ENCODE measurements around the gene RPTOR. TPM values are rescaled to one million over a fixed set of nuclear protein-coding genes. Genes with fewer than 3 reads are reported as not detected.

The RPTOR gene
- total and polyA plus RNA-seq, 2 donors (not counting 1 experiment from before 2014, with no cell fraction given): 6.7 to 22.8 TPM

DNA sequence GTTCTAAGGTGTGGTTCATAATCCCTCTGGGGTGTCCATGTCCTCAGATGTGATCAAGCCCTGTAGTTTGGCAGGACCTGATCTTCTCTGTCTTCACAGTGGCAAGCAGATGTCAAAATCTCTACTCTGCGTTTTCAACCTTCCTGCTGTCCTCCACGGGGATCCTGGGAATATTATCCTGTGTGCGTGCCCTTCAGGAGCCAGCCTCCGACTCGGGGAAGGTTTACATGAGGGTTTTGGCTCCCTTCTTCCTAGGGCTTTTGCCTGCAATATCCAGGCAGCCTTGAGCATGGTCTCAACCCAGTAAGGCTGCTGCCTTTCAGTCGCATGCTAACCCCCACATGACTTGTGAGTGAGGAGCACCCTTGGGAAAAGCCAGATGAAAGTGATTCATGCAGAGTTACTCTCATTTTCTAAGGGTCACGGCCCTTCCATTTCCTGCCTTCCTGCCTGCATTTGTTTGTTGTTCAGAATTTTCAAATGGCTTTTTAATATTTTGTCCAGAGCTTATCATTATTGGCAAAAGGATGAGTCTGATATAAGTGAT is 244.8 kb downstream of the RPTOR start:
- Histone ChIP-seq H4K20me1 (ENCODE audit: control insufficient read depth, extremely low read depth, insufficient read depth, low read length) (no peaks in the 10 kb centered on the region), H3K4me3 (replicated peaks in 1 of 4; ENCODE audit: control extremely low read depth in 1 of 4, insufficient read depth in 1 of 4, low read depth in 3 of 4, low read length in 4 of 4) (no peak overlapping the region), H3K4me1 (ENCODE audit: control insufficient read depth, extremely low read depth, insufficient read depth, low read length) (peaks cover 45% of the 10 kb centered on the region), H3K79me2 (ENCODE audit: control insufficient read depth, insufficient read depth, low read length) (peaks cover 7% of the 10 kb centered on the region), H3K27ac (ENCODE audit: insufficient read depth, low read length) (peak overlapping the region; percentile 93), H3K27me3 (ENCODE audit: control insufficient read depth, insufficient read depth, low read length) (no peaks in the 10 kb centered on the region), H3K4me2 (ENCODE audit: extremely low read depth, insufficient read depth, low read length) (peak overlapping the region; percentile 56), H2AFZ (ENCODE audit: low read length) (peak overlapping the region; percentile 43), H3K36me3 (ENCODE audit: control insufficient read depth, insufficient read depth, low read length) (no peaks in the 10 kb centered on the region), H3K9ac (ENCODE audit: insufficient read depth, low read length) (peak overlapping the region; percentile 64), H3K9me3 (ENCODE audit: control insufficient read depth, insufficient read depth, low read depth, low read length) (no peaks in the 10 kb centered on the region)
- DNase-seq (ENCODE audit: low read depth in 2 of 2): peak; percentile 89 to 96
- TF ChIP-seq, protein P1, sequence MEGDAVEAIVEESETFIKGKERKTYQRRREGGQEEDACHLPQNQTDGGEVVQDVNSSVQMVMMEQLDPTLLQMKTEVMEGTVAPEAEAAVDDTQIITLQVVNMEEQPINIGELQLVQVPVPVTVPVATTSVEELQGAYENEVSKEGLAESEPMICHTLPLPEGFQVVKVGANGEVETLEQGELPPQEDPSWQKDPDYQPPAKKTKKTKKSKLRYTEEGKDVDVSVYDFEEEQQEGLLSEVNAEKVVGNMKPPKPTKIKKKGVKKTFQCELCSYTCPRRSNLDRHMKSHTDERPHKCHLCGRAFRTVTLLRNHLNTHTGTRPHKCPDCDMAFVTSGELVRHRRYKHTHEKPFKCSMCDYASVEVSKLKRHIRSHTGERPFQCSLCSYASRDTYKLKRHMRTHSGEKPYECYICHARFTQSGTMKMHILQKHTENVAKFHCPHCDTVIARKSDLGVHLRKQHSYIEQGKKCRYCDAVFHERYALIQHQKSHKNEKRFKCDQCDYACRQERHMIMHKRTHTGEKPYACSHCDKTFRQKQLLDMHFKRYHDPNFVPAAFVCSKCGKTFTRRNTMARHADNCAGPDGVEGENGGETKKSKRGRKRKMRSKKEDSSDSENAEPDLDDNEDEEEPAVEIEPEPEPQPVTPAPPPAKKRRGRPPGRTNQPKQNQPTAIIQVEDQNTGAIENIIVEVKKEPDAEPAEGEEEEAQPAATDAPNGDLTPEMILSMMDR (conservative IDR thresholded peaks at IDR 0.05 in 1 of 2, IDR thresholded peaks at IDR 0.05 in 1 of 2; ENCODE audit: low read depth in 1 of 2, low read length in 2 of 2): no peak
- TF ChIP-seq EZH2 (IDR thresholded peaks at IDR 0.05; ENCODE audit: low read length, missing control alignments): no peak

DNA sequence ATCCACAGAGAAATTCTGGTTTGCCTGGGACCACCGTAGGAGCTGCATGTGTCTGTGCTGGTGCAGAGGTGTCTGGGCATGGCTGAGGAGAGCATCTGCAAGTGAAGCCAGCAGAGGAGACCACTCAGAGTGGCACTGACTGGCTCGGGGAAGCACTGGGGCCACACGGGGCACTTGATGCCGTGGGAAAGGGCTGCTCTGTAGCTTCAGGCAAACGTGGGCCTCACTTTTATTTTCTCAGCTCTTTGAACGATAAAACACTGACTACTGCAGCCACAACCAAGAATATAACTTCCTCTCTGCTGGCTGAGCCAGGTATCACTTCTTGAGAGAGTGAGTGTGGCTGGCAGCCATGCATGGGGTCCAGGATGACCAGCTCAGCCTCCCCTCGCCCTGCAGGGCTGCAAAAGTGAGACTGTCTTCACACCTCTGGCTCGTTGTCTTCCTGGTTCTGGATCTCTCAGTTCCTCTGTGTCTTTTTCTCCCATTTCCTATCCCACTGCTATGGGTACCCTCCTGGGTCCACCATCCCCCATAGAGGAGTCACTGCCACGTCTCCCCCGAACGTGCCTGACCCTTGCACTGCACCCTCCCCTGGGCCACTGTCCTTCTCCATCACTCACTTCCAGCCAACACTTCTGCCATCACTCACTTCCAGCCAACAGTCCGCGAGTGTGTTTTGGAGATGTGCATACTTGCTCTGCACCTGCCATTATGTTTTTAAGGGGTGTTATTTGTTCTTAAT is 245.6 kb downstream of the RPTOR start:
- no peak for TF ChIP-seq EZH2 (IDR thresholded peaks at IDR 0.05; ENCODE audit: low read length, missing control alignments)
- TF ChIP-seq, protein P1 (conservative IDR thresholded peaks at IDR 0.05 in 1 of 2, IDR thresholded peaks at IDR 0.05 in 1 of 2; ENCODE audit: low read depth in 1 of 2, low read length in 2 of 2): no peak
- Histone ChIP-seq H3K4me1 (ENCODE audit: control insufficient read depth, extremely low read depth, insufficient read depth, low read length) (peaks cover 50% of the 10 kb centered on the region), H3K36me3 (ENCODE audit: control insufficient read depth, insufficient read depth, low read length) (no peaks in the 10 kb centered on the region), H4K20me1 (ENCODE audit: control insufficient read depth, extremely low read depth, insufficient read depth, low read length) (no peaks in the 10 kb centered on the region), H3K9ac (ENCODE audit: insufficient read depth, low read length) (peak overlapping the region; percentile 46), H3K27ac (ENCODE audit: insufficient read depth, low read length) (peak overlapping the region; percentile 93), H3K9me3 (ENCODE audit: control insufficient read depth, insufficient read depth, low read depth, low read length) (no peaks in the 10 kb centered on the region), H3K4me3 (replicated peaks in 1 of 4; ENCODE audit: control extremely low read depth in 1 of 4, insufficient read depth in 1 of 4, low read depth in 3 of 4, low read length in 4 of 4) (no peak overlapping the region), H3K79me2 (ENCODE audit: control insufficient read depth, insufficient read depth, low read length) (peaks cover 7% of the 10 kb centered on the region), H2AFZ (ENCODE audit: low read length) (no peak overlapping the region), H3K27me3 (ENCODE audit: control insufficient read depth, insufficient read depth, low read length) (no peaks in the 10 kb centered on the region), H3K4me2 (ENCODE audit: extremely low read depth, insufficient read depth, low read length) (peak overlapping the region; percentile 56)
- DNase-seq (ENCODE audit: low read depth in 2 of 2): peak; percentile 10 to 17

DNA sequence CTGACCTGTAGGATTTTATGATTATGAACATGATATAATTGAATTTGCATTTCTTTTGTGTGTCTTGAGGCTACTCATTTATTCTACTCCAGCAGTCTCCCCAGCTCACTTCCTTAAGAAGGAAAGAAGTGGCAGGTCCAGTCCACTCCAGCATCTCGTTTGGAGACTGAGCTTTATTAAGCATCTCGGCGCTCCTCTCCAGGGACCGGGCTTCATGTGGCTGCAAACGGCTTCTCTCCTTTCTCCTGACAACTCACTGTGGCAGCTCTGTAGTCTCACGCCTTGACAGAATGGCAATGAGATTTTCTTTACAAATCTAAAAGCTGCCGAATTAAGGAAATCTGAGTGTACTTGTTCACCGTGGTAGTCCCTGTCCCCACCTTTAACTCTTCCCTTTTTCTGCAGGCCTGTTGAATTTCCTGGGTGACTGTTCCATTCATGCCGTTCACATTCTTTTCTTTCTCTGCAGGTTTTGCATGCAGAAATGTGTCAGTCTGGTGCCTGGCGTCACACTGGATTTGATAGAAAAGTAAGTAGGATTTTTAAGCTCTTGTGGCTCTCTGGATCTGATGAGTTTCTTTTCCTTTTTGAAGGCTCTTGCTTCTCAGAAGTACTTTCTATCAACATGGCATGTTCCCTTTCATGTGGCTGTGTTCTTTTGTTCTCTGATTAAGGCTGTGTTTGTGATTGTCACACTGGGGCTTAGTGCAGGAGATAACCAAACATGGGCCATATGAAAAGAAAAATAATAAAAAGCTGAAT is 246.5 kb downstream of the RPTOR start:
- H3K79me2 ChIP-seq (ENCODE audit: control insufficient read depth, insufficient read depth, low read length): peaks cover 7% of the 10 kb centered on the region
- no peaks in the 10 kb centered on the region for H3K27me3 ChIP-seq (ENCODE audit: control insufficient read depth, insufficient read depth, low read length)
- DNase-seq (ENCODE audit: low read depth in 2 of 2): peak; percentile 9 to 38
- TF ChIP-seq EZH2 (IDR thresholded peaks at IDR 0.05; ENCODE audit: low read length, missing control alignments): no peak
- TF ChIP-seq, protein P1 (conservative IDR thresholded peaks at IDR 0.05 in 1 of 2, IDR thresholded peaks at IDR 0.05 in 1 of 2; ENCODE audit: low read depth in 1 of 2, low read length in 2 of 2): no peak
- H3K4me2 ChIP-seq (ENCODE audit: extremely low read depth, insufficient read depth, low read length): peak overlapping the region; percentile 62
- H2AFZ ChIP-seq (ENCODE audit: low read length): no peak overlapping the region
- H3K4me1 ChIP-seq (ENCODE audit: control insufficient read depth, extremely low read depth, insufficient read depth, low read length): peaks cover 58% of the 10 kb centered on the region
- no peaks in the 10 kb centered on the region for H3K9me3 ChIP-seq (ENCODE audit: control insufficient read depth, insufficient read depth, low read depth, low read length)
- H3K27ac ChIP-seq (ENCODE audit: insufficient read depth, low read length): peak overlapping the region; percentile 93
- no peak overlapping the region for H3K9ac ChIP-seq (ENCODE audit: insufficient read depth, low read length)
- no peaks in the 10 kb centered on the region for H4K20me1 ChIP-seq (ENCODE audit: control insufficient read depth, extremely low read depth, insufficient read depth, low read length)
- H3K4me3 ChIP-seq (replicated peaks in 1 of 4; ENCODE audit: control extremely low read depth in 1 of 4, insufficient read depth in 1 of 4, low read depth in 3 of 4, low read length in 4 of 4): no peak overlapping the region
- no peaks in the 10 kb centered on the region for H3K36me3 ChIP-seq (ENCODE audit: control insufficient read depth, insufficient read depth, low read length)
